Endodermal cell (in vitro differentiated cells): ENCODE results near the gene MTPN. TPM values are rescaled to one million over a fixed set of nuclear protein-coding genes. Genes with fewer than 3 reads are reported as not detected.

Source experiments
- DNase-seq: peaks from one replicate; pipeline ENCODE4 v3.0.0-alpha.2; 2017
- H3K27ac ChIP-seq: 2 replicates; pipeline ENCODE4 v1.5.1; 2013; ENCODE audit warnings: mild to moderate bottlenecking, low read depth, low read length, moderate library complexity
- H3K27me3 ChIP-seq: 2 replicates; pipeline ENCODE4 v1.6.1; 2013; ENCODE audit warnings: mild to moderate bottlenecking, low read length, moderate library complexity; ENCODE audit not compliant: insufficient read depth, control insufficient read depth, poor library complexity, severe bottlenecking
- H3K36me3 ChIP-seq: 2 replicates; pipeline ENCODE4 v1.7.0; 2013; ENCODE audit warnings: mild to moderate bottlenecking, low read length, moderate library complexity; ENCODE audit not compliant: control insufficient read depth, insufficient read depth
- H3K4me1 ChIP-seq: one replicate; pipeline ENCODE4 v1.7.0; 2013; ENCODE audit warnings: low read length; ENCODE audit not compliant: control insufficient read depth, insufficient read depth
- H3K4me3 ChIP-seq: 2 replicates; pipeline ENCODE4 v1.5.1; 2013; ENCODE audit warnings: mild to moderate bottlenecking, low read length, moderate library complexity
- H3K9ac ChIP-seq: 2 replicates; pipeline ENCODE4 v1.6.1; 2013; ENCODE audit warnings: mild to moderate bottlenecking, low read length, moderate library complexity; ENCODE audit not compliant: poor library complexity, severe bottlenecking; ENCODE audit errors: extremely low read depth
- H3K9me3 ChIP-seq: 2 replicates; pipeline ENCODE4 v1.6.1; 2013; ENCODE audit warnings: mild to moderate bottlenecking, low read length, moderate library complexity; ENCODE audit not compliant: control insufficient read depth
- H3K27ac Mint-ChIP-seq: 2 replicates; pipeline ENCODE4 v1.8.0; 2020; ENCODE audit warnings: mixed read lengths
- H3K27me3 Mint-ChIP-seq: 2 replicates; pipeline ENCODE4 v1.8.0; 2021; ENCODE audit warnings: mild to moderate bottlenecking, mixed read lengths; ENCODE audit not compliant: insufficient read depth
- H3K36me3 Mint-ChIP-seq: 2 replicates; pipeline ENCODE4 v1.8.0; 2020; ENCODE audit warnings: low read depth, mixed read lengths
- H3K4me1 Mint-ChIP-seq: 2 replicates; pipeline ENCODE4 v1.8.0; 2020; ENCODE audit warnings: mixed read lengths
- H3K4me3 Mint-ChIP-seq: 2 replicates; pipeline ENCODE4 v1.8.0; 2020; ENCODE audit warnings: mild to moderate bottlenecking, moderate library complexity, mixed read lengths
- H3K9me3 Mint-ChIP-seq: 2 replicates; pipeline ENCODE4 v1.8.0; 2020; ENCODE audit warnings: mild to moderate bottlenecking, mixed read lengths
- CTCF ChIP-seq: fragments of 200-600 bp; sonication (generic); conservative IDR thresholded peaks from 2 replicates; pipeline ENCODE4 v1.5.0; 2021; ENCODE audit warnings: antibody characterized with exemption, mild to moderate bottlenecking
- WGBS, 2 experiments: methylation state at CpG; one replicate each; pipeline versions ENCODE4 v1.1.5 to v1.1.7; 2013; ENCODE audit warnings: missing lambda C conversion rate in 2 of 2, mixed read lengths in 1 of 2; ENCODE audit not compliant: insufficient coverage in 1 of 2, insufficient read length in 1 of 2; 5-methylcytosine and 5-hydroxymethylcytosine counted together
- total RNA-seq, 2 donors: library from RNA; stranded (reverse); fragmentation: NEBNext Ultra II Directional in 1 of 2; extraction: Animal tissue kit (Norgen Biotek cat#: 25700) in 1 of 2; gene quantifications; 2 replicates in 1 of 2; 3 replicates in 1 of 2; pipeline ENCODE4 v1.2.1, GENCODE V29; 2021

Gene MTPN
- total RNA-seq, 2 donors from 2014 or later = 80.3 to 102 TPM

GRCh38 chr7:135888740-135889139, 88.4 kb downstream of the MTPN start:
- H3K4me3 ChIP-seq = no peak overlapping the region

GRCh38 chr7:135886345-135887132, 90.6 kb downstream of the MTPN start:
- Mint-ChIP-seq H3K4me1 (no peaks in the 10 kb centered on the region), H3K9me3 (no peaks in the 10 kb centered on the region)

More at GRCh38 chr7:135888740-135889139, 88.4 kb downstream of the MTPN start:
- Histone ChIP-seq H3K27ac (no peak overlapping the region), H3K36me3 (no peaks in the 10 kb centered on the region), H3K27me3 (peaks cover 4% of the 10 kb centered on the region), H3K4me1 (no peaks in the 10 kb centered on the region), H3K9me3 (no peaks in the 10 kb centered on the region), H3K9ac (no peak overlapping the region)
- H3K27ac Mint-ChIP-seq = no peak overlapping the region
- WGBS, 2 experiments = 92 to 94% methylated on average over 4 to 5 of the region's 5 CpGs
- TF ChIP-seq CTCF = no peak
- DNase-seq = no peak
- no peaks in the 10 kb centered on the region for H3K9me3 Mint-ChIP-seq
- peaks cover 4% of the 10 kb centered on the region for H3K4me1 Mint-ChIP-seq
- peaks cover 4% of the 10 kb centered on the region for H3K27me3 Mint-ChIP-seq
- H3K36me3 Mint-ChIP-seq = no peaks in the 10 kb centered on the region
- H3K4me3 Mint-ChIP-seq = no peak overlapping the region

GRCh38 chr7:135884495-135885232, 92.5 kb downstream of the MTPN start:
- peaks cover 2% of the 10 kb centered on the region for H3K27me3 Mint-ChIP-seq
- Histone ChIP-seq H3K36me3 (no peaks in the 10 kb centered on the region), H3K27me3 (no peaks in the 10 kb centered on the region), H3K4me1 (no peaks in the 10 kb centered on the region), H3K9me3 (no peaks in the 10 kb centered on the region), H3K4me3 (no peak overlapping the region), H3K27ac (no peak overlapping the region), H3K9ac (no peak overlapping the region)
- 90 to 91% methylated on average over 7 to 9 of the region's 9 CpGs for WGBS, 2 experiments
- TF ChIP-seq CTCF = no peak
- H3K4me3 Mint-ChIP-seq = no peak overlapping the region
- no peaks in the 10 kb centered on the region for H3K9me3 Mint-ChIP-seq
- no peaks in the 10 kb centered on the region for H3K36me3 Mint-ChIP-seq
- no peak overlapping the region for H3K27ac Mint-ChIP-seq
- no peaks in the 10 kb centered on the region for H3K4me1 Mint-ChIP-seq
- DNase-seq = no peak

More at GRCh38 chr7:135886345-135887132, 90.6 kb downstream of the MTPN start:
- Mint-ChIP-seq H3K27me3 (peaks cover 2% of the 10 kb centered on the region), H3K27ac (no peak overlapping the region), H3K4me3 (no peak overlapping the region), H3K36me3 (no peaks in the 10 kb centered on the region)
- Histone ChIP-seq H3K36me3 (no peaks in the 10 kb centered on the region), H3K27ac (no peak overlapping the region), H3K9ac (no peak overlapping the region), H3K4me3 (no peak overlapping the region), H3K4me1 (no peaks in the 10 kb centered on the region), H3K27me3 (peaks cover 4% of the 10 kb centered on the region), H3K9me3 (no peaks in the 10 kb centered on the region)
- no peak for DNase-seq
- 83 to 92% methylated on average over 2 to 4 of the region's 5 CpGs for WGBS, 2 experiments
- TF ChIP-seq CTCF = no peak
